ENCODE results near the gene SLCO3A1. TPM values are rescaled to one million over a fixed set of nuclear protein-coding genes. Genes with fewer than 3 reads are reported as not detected.

Gene SLCO3A1
- total RNA-seq, 1 donor from 2014 or later: 6.3 TPM

DNA sequence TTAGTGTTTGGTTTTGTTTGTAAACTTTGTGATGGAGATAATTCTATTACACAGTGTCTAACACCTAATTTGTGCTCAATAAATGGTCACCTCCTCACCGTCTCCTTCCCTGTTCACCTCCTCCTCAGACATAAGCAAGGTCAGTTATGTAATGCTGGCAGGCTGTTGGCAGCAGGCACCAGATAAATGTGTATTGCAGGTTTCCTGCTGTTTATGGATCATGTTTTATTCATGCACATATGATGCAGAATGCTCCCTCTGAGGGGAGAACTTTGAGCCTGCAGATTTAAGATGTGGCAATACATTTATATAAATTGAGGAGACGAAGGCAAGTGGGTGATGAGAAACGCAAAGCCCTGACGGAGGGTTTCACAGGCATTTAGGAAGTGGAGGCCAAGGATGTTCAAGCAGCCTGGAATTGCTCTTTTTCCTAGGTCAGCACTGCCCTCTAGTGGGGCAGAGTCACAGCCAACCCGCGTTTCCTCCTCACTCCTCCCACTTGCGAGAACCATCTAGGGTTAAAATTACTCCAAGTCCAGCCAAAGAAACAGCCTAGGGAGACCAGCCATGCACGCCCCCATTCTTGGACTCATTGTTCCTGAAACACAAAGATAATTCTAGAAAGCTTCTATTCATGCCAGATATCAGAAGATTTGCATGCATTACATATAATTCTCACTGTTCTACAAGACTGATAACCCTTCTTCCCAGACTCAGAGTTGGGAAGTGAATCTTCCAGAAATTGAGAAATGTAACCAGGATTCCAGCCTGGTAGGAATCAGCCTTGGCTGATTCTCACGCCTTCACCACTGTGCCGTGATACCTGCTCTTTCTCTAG is 228.7 kb downstream of the SLCO3A1 start:
- H3K36me3 Mint-ChIP-seq (ENCODE audit: low read depth): no peaks in the 10 kb centered on the region
- H3K9me3 Mint-ChIP-seq: no peaks in the 10 kb centered on the region
- TF ChIP-seq, protein P1, sequence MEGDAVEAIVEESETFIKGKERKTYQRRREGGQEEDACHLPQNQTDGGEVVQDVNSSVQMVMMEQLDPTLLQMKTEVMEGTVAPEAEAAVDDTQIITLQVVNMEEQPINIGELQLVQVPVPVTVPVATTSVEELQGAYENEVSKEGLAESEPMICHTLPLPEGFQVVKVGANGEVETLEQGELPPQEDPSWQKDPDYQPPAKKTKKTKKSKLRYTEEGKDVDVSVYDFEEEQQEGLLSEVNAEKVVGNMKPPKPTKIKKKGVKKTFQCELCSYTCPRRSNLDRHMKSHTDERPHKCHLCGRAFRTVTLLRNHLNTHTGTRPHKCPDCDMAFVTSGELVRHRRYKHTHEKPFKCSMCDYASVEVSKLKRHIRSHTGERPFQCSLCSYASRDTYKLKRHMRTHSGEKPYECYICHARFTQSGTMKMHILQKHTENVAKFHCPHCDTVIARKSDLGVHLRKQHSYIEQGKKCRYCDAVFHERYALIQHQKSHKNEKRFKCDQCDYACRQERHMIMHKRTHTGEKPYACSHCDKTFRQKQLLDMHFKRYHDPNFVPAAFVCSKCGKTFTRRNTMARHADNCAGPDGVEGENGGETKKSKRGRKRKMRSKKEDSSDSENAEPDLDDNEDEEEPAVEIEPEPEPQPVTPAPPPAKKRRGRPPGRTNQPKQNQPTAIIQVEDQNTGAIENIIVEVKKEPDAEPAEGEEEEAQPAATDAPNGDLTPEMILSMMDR (conservative IDR thresholded peaks at IDR 0.05): peak; percentile 93
- H3K4me1 Mint-ChIP-seq: no peaks in the 10 kb centered on the region
- no peaks in the 10 kb centered on the region for H3K27me3 Mint-ChIP-seq (ENCODE audit: low read depth)
- peak; percentile 76 for DNase-seq (ENCODE audit: low read depth, low spot score)
- no peak overlapping the region for H3K27ac Mint-ChIP-seq (ENCODE audit: unreplicated experiment)
- no peak overlapping the region for H3K4me3 Mint-ChIP-seq

- Mint-ChIP-seq H3K27me3 (ENCODE audit: low read depth) (no peaks in the 10 kb centered on the region), H3K9me3 (no peaks in the 10 kb centered on the region), H3K4me3 (no peak overlapping the region), H3K27ac (ENCODE audit: unreplicated experiment) (no peak overlapping the region), H3K4me1 (no peaks in the 10 kb centered on the region), H3K36me3 (ENCODE audit: low read depth) (no peaks in the 10 kb centered on the region)
- TF ChIP-seq, protein P1 (conservative IDR thresholded peaks at IDR 0.05): no peak
- DNase-seq (ENCODE audit: low read depth, low spot score): no peak
Observed at GRCh38 chr15:92083190-92083589, 229.7 kb downstream of the SLCO3A1 start.

DNA sequence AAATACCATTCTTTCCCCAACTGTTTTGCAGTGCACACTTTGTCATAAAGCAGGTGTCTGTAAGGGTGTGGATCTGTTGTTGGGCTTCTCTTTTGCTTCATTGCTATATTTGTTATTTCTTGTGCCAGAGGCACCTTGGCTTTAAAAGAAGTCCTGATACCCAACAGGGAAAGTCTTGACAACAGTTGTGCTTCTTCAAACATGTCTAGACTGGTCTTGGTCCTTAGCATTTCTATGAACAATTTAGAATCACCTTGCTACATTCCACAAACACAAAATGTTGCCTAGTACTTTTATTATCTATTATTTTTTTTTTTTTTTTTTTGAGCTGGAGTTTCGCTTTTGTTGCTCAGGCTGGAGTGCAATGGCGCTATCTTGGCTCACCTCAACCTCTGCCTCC is 233.7 kb downstream of the SLCO3A1 start:
- no peaks in the 10 kb centered on the region for H3K9me3 Mint-ChIP-seq
- H3K27ac Mint-ChIP-seq (ENCODE audit: unreplicated experiment): no peak overlapping the region
- TF ChIP-seq, protein P1 (conservative IDR thresholded peaks at IDR 0.05): no peak
- DNase-seq (ENCODE audit: low read depth, low spot score): no peak
- no peaks in the 10 kb centered on the region for H3K4me1 Mint-ChIP-seq
- H3K36me3 Mint-ChIP-seq (ENCODE audit: low read depth): no peaks in the 10 kb centered on the region
- no peak overlapping the region for H3K4me3 Mint-ChIP-seq
- no peaks in the 10 kb centered on the region for H3K27me3 Mint-ChIP-seq (ENCODE audit: low read depth)

- TF ChIP-seq, protein P1 (conservative IDR thresholded peaks at IDR 0.05): peak; percentile 76
- H3K36me3 Mint-ChIP-seq (ENCODE audit: low read depth): no peaks in the 10 kb centered on the region
- no peak overlapping the region for H3K27ac Mint-ChIP-seq (ENCODE audit: unreplicated experiment)
- H3K4me3 Mint-ChIP-seq: no peak overlapping the region
- no peaks in the 10 kb centered on the region for H3K9me3 Mint-ChIP-seq
- H3K27me3 Mint-ChIP-seq (ENCODE audit: low read depth): no peaks in the 10 kb centered on the region
- DNase-seq (ENCODE audit: low read depth, low spot score): peak; percentile 63
- no peaks in the 10 kb centered on the region for H3K4me1 Mint-ChIP-seq
Observed at GRCh38 chr15:92091155-92091734, 237.7 kb downstream of the SLCO3A1 start.

DNA sequence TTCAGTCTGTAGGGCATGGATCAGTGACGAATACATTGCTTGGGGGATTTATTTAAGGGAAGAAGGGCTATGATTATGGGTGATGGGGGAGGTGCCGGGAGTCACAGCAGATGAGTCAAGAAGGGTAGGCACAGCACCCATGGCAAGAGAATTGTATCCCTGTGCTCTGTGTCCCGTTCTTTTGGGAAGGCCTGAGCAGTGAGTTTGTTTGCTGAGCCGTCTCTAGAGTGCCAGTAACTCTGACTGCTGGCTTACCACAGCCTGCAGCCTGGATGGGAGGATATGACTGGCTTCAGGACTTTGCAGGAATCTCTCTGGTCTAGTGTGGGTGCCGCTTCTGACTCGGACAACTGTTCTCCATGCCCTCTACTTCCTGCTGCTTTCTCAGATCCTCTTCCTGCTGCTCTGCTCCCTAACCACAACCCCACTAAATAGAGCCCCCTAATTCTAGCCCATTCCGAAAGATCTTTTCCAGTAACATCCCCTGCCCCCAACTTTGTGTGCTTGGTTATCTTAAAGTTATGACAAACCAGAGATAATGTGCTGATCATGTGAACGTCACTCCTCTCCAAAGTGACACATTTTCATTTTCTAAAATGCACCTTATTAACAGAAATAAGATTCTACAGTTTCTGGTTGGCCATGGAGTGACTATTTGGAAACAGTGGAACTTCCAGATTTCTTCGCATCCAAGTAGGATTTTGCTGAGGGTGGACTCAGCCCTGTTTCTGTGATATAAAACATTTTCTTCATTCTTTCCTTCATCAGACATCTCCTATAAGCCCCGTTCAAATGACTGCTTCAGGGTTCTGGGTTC is 239.0 kb downstream of the SLCO3A1 start:
- DNase-seq (ENCODE audit: low read depth, low spot score): no peak
- Mint-ChIP-seq H3K4me1 (peaks cover 2% of the 10 kb centered on the region), H3K9me3 (no peaks in the 10 kb centered on the region), H3K36me3 (ENCODE audit: low read depth) (no peaks in the 10 kb centered on the region), H3K4me3 (no peak overlapping the region), H3K27ac (ENCODE audit: unreplicated experiment) (no peak overlapping the region), H3K27me3 (ENCODE audit: low read depth) (peaks cover 2% of the 10 kb centered on the region)
- TF ChIP-seq, protein P1 (conservative IDR thresholded peaks at IDR 0.05): no peak
